IMR-90 (cell line): Measurements from ENCODE around the gene FNBP1L.

ENCODE experiments used
- BHLHE40 ChIP-seq: fragments of 150-350 bp; IDR thresholded peaks from 2 replicates; pipeline ENCODE4 v1.6.1; 2016; ENCODE audit warnings: mild to moderate bottlenecking, low read depth, low read length
- CEBPB ChIP-seq: IDR thresholded peaks from 2 replicates; pipeline ENCODE4 v1.6.1; 2012; ENCODE audit warnings: low read depth, low read length, improper control_type of control experiment
- CTCF ChIP-seq: conservative IDR thresholded peaks from 2 replicates; pipeline ENCODE4 v1.5.1; 2012; ENCODE audit warnings: mild to moderate bottlenecking, low read depth, low read length, improper control_type of control experiment
- ELK1 ChIP-seq: fragments of 150-350 bp; IDR thresholded peaks from 2 replicates; pipeline ENCODE4 v1.6.1; 2016; ENCODE audit warnings: low read depth, mild to moderate bottlenecking, low read length, moderate library complexity, borderline replicate concordance
- FOS ChIP-seq: fragments of 150-350 bp; IDR thresholded peaks from 2 replicates; pipeline ENCODE4 v1.6.1; 2016; ENCODE audit warnings: low read depth, low read length
- MAZ ChIP-seq: IDR thresholded peaks from 2 replicates; pipeline ENCODE4 v1.6.1; 2012; ENCODE audit warnings: low read depth, mild to moderate bottlenecking, low read length, improper control_type of control experiment, moderate library complexity, borderline replicate concordance
- MXI1 ChIP-seq: IDR thresholded peaks from 2 replicates; pipeline ENCODE4 v1.6.1; 2012; ENCODE audit warnings: low read depth, mild to moderate bottlenecking, low read length, moderate library complexity, borderline replicate concordance
- POLR2A ChIP-seq: IDR thresholded peaks from 2 replicates; pipeline ENCODE4 v1.6.1; 2012; ENCODE audit warnings: mild to moderate bottlenecking, low read depth, low read length
- RAD21 ChIP-seq: IDR thresholded peaks from 2 replicates; pipeline ENCODE4 v1.6.1; 2012; ENCODE audit warnings: low read length, improper control_type of control experiment
- RCOR1 ChIP-seq: IDR thresholded peaks from 2 replicates; pipeline ENCODE4 v1.6.1; 2012; ENCODE audit warnings: mild to moderate bottlenecking, low read length, improper control_type of control experiment; ENCODE audit not compliant: insufficient replicate concordance
- USF2 ChIP-seq: fragments of 150-350 bp; IDR thresholded peaks from 2 replicates; pipeline ENCODE4 v1.6.1; 2017; ENCODE audit warnings: mild to moderate bottlenecking, antibody characterized with exemption, low read length, low read depth

- TF ChIP-seq ELK1 (no peak), RCOR1 (no peak), CTCF (no peak), BHLHE40 (no peak), POLR2A (no peak), MAZ (no peak), FOS (no peak), CEBPB (no peak), MXI1 (no peak), USF2 (no peak), RAD21 (no peak)
These were observed 2.4 kb downstream of the FNBP1L start for GRCh38 chr1:93450321-93450720.
